Stimulated activated CD4-positive, alpha-beta T cell treated with anti-CD3 and anti-CD28 coated beads, Interleukin-1b, Interleukin-23, amount 100 ng/mL, for 1 hour (primary cell): ENCODE data around the gene ADGRL2.

Experiments
- DNase-seq, 2 donors: peaks; one replicate each; pipeline ENCODE4 v3.0.0-alpha.2; 2020; ENCODE audit warnings: low read depth in 2 of 2

Gene ADGRL2

DNA sequence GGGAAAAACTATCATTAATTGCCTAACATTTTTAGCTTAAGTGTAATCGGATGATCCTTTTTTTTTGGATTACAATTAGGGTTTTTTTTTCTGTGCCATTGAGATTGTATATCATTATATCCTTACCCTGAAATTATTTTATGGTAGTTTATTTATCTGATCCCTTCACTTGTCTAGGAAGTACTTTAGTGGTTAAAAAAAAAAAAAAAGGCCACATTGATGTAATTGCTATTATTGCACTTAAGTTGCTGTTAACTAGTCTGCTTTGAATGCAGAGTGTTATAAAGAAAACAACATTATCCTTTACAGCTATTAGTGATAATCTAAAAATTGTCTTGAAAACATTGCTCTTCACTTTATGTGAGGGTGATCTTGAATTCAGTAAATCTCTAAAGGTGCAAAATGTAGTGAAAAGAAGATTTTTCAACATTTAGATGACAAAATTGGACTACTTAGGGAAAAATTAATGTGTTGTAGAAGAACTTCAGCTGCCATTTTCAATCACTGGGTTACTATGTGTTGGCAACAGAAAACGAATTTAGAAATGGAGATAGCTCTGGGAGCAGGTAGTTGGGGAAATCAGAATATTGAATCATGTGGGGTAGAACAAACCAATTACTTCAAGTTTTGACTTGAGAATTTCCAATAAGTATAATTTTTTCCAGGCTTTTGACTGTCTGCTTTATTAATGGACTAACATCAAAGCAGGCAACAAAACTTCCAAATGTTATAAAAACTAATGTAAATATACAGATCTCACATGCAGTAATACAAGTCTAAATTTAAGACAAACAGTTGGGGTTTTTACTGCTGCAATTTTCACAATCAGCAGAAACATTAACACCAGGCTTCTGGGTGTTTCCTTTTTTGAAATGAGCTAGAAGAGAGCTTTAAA is 5.0 kb downstream of the ADGRL2 start:
- DNase-seq, result no peak

DNA sequence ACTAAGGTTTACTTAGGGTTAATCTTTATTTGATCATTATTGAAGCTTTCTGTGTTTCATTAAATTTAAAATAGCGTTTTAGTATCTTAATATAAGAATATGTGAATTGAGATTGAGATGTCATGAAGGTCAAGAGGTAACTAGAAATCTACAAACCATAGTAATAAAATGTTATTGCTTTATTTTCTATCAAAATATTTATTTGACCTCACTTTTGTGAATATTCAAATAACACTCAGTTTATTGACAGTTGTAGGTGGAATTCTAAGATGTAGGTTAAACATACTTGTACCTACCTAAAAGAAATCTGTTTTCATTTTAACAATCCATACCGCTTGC is 5.7 kb downstream of the ADGRL2 start:
- no peak for DNase-seq

DNA sequence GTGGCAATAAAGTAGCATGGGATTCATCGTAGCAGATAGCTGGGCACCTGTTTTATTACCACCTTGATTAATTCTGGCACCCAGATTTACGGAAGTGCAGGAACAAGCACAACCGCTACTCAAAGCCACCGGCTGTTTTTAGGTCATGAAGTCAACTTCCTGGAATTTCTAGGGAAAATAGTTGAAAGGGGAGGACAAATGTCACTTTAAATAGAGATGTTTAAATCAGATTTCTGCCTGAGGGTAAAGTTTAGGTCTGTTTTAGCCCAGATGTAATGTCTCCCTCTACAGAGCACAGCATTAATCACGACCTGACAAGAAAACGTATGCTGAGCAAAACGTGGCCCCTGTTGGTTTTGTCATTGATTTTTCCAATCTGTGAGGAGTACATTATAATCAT is 8.0 kb downstream of the ADGRL2 start:
- no peak for DNase-seq

DNA sequence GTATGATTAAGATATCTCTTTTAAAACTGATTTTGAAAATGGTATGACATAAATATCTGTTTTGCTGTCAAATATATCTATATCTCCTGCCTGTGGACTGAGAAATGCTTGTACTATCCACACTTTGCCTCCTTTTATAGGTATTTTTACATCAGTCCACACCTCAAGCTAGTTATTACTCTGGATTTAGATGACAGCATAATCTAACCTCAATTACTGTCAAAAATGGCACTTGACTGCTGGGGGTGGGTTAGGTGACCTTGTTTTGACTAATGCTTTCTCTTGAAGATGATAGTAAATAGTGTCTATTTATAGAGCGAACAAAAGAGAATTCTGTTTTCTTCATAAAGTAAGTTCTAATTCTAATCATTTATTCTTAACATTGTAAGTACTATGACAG is 9.1 kb downstream of the ADGRL2 start:
- no peak for DNase-seq

DNA sequence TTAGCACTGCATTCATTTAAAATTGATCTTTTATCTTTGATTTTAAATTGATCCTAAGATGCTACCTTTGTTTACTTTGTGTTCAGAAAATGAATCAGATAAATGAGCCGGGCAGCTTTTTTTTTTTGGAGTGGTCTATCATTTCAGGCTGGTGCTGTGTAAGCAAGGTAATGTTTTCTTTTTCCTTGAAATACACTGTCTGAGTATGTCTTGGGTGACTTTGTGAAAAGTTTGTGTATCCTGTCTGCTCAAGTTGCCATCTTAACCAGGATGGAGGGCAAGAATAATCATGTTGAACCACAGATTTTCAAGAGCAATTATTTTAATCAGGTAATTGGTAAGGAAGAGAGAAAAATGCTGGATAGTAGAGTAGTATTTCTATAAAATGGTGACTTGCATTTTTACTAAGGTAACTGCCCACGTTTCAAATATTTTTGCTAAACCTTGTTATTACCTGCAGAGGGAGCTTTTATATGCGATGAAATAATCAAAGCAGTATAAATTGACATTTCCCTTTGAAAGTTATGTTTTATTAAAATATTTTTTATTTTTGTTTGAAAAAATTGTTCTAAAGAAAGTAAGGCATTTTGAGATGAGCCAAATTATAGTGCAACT is 11.1 kb downstream of the ADGRL2 start:
- no peak for DNase-seq

DNA sequence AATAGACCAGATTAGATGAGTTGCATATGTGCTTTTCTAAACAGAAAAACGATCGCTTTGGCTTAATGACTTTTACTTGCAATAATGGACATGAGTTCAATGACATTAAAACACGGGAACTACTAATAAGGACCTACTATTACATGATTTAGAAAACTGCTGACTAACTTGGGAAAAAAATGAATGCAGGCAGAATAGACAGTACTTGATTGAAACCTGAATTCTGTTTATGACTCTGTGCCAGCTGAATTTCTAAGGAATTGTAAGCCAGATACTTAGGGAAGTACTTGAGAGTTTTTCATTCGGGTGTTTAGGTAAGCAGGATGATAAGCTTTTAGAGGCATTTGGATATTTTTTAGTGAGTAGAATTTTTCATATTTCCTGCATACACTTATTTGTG is 12.0 kb downstream of the ADGRL2 start:
- DNase-seq, result no peak

DNA sequence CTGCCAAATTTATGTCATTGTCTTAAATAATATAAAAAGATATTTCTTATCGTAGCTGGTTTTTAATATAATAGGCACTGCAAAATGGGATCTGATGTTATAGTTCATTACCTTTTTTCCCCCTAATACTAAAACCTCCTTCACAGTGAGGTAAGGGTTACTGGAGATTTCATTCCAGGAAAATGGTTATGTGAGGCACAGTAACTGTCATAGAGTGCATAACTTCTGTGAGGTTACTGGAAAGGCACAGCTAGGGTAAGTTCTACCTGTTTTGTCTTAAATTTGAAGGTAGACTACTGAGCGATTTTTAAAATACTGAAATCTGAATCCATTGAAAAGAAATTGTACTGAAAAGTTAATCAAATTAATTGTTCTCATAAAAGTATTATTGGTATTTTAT is 13.0 kb downstream of the ADGRL2 start:
- no peak for DNase-seq

DNA sequence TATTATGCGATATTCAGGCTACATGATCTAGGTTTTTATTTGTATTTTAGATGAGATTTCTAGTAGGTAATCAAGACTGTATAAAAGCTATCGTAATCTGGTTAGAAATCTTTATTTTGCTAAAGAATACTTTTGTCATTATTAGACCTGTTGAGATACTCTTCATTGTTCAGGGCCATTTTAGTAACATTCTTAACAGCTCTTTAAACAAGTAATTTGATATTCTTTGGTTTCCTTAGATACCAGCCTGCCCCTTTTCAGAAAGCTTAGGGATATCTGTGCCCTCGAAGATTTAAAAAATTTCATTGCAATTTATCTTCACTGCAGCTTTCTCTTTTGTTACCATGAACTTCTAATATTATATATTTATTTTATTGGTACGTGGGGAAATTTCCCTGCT is 18.9 kb downstream of the ADGRL2 start:
- DNase-seq, result no peak

DNA sequence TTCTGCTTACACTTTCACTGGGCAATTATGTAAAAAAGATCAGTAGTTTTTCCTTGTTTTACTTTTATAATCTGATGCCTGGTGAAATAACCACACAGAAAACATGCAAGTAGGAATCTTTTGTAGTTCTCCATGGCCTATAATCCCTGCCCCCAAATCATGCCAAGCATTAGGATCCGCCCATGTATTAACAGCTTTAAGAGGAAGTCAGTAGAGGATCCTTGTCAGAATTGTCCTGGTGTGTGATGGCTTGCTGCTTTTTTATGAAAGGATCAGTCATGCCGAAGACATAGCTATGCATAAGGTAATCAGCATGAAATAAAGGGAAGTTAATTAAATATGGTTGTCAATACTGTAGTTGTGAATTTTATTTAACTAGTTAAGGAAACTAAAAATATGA is 20.0 kb downstream of the ADGRL2 start:
- no peak for DNase-seq

DNA sequence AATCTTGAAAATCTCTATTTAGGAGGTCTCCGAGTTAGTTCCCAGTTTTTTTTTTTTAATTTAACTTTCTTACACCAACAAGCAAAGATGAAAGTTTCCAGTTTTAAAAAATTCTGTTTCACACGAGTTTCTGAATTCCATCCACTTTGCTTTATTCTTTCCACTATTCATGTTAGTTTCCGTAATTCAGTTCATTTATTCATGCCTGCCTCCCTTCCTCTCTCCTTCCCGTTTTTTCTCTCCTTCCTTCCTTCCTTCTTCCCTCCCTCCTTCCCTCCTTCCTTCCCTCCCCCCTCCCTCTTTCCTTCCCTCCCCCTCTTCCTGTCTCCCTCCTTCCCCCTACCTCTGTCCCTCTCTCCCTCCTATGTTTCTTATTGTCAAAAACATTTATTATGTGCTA is 22.3 kb downstream of the ADGRL2 start:
- no peak for DNase-seq

DNA sequence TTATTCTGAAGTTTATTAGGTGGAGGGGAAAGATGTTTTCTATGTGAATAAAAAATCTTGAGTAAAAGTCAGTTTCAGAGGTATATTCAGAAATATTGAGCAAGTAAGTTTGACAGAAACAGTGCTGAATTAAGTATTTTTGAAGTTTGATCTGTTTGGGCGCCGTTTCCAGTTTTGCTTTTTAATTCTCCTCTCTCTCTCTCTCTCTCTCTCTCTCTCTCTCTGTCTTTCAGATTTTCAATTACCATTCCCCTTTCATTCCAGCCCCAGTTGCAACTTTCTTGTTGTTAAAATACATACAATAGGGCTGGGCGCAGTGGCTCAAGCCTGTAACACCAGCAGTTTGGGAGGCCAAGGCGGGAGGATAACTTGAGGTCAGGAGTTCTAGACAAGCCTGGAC is 24.0 kb downstream of the ADGRL2 start:
- no peak for DNase-seq

DNA sequence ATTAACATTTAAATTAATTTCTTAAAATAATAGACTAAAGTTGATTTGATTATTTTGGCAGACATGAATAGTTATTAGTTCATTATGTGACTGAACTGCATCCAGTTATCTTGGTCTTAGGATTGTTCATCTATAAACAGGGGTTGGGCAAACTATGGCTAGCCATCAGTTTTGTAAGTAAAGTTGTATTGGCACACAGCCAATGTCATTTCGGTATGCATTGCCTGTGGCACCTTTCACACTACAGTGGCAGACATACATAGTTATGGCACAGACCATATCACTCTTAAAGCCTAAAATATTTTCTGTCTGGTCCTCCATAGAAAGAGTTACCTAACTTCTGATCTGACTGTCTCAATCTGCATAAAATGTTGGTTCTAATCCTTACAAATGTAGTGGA is 27.2 kb downstream of the ADGRL2 start:
- no peak for DNase-seq

DNA sequence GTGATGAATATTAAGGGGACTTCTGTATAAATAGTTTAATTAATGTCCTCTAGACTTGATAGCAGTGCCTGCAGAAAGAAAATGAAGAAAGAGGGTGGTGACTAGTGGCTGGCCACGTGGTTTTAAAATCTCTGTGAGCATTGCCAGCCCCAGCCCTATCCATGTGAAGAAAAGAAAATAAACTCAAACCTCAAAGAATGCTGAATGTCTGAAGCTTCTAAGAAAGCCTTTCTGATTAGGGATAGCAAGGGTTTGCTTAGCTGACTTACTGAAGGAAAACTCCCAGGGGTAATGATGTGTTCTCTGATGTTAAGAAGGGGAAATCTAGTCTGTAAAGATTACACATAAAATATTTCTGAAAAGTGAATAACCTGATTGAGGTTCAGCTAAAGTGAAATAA is 31.8 kb downstream of the ADGRL2 start:
- DNase-seq, result no peak

DNA sequence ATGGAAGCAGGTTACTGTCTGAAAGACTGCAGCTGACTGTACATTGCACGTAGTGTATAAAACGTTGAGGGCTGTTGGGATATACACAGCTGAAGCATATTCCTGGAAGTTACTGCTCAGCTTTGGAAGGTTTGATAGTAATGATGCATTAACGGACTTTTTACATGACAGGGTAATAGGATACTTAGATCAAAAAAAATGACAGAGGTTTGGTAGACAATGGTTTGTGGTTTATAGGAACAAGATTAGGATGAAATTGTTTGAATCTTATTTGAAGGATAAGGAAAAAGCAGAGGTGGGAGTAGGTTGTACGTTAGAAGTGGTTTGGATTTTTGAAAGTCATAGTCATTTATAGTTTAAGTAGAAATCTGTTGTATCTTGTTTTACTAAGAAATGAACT is 33.0 kb downstream of the ADGRL2 start:
- DNase-seq, result no peak

DNA sequence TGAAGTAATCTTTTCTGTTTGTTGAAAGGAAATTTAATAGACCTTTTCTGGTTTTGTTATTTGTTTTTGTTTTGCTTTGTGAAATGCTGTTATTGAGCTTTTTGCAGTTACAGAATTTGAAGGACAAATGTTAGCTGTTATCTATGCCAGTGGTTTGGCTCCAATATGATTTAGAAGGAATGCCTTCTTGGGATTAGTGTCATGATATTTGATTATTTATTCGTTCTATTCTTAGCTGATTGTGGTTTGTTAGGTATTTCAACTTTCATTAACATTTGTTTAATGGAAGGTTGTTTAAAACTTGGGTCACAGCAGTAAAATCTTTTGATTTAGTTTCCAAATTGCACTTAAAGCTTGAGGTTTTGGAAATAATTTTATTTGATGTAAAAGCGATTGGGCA is 33.5 kb downstream of the ADGRL2 start:
- no peak for DNase-seq

DNA sequence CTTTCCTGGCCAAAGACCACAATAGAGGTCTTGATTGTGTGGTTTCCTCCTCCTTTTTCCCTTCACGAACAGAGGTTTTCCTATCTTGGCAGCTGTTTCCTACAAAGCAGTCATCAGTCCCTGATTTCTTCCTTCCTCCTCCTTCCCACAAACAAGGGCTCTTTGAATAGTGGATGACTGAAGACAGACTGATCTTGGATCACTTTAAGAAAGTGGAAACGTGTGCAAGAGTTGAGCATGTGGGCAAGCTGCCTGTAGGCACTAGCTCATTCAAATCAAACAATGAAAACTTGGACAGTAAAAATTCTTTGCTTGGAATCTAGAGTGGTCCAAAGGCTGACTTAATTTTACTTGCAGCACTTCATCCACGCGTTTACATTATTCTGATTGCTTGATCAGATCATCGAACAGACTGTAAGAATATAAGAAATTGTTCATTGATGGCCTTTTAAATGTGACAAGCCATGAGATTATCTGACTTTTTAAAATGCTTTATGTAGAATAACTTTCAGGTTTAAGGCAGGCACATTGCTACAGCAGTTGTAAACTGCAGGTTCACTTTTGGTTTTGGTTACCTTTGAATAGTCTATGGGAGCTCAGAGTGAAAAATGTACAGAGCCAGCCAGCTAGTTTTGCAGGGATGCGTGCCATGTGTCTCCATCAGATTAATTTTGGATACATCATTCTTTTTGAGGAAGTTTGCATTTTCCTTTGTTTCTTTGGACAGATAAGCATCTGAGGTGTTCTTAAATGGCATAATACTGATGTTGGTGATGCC is 34.4 kb downstream of the ADGRL2 start:
- no peak for DNase-seq

DNA sequence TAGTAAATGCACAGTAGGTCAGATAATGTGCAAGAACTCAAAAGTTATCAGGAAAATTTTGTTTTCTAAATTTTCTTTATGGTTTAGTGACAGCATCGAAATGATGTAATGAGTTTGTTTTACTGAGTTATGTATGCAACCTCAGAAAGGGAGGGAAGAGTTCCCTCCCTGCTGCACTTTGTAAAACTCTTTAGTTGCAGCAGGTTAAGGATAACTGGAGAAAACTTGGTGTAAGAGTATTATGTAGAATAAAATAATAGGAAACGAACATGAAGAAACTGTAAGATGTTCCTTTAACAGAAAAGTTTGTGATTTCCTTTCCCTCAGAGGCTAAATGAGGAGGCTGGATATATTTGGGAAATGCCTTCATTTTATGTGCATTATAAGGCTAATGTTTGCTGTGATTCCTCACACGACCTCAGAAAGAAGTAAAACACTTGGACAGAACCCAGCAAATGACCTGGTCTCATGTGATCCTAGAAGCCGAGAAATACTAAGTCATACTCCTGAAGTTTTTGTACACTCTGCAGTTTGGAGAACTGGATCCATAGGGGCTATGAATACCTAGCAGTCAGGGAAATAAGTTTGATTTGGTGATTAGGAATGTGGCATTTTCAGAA is 35.4 kb downstream of the ADGRL2 start:
- no peak for DNase-seq

DNA sequence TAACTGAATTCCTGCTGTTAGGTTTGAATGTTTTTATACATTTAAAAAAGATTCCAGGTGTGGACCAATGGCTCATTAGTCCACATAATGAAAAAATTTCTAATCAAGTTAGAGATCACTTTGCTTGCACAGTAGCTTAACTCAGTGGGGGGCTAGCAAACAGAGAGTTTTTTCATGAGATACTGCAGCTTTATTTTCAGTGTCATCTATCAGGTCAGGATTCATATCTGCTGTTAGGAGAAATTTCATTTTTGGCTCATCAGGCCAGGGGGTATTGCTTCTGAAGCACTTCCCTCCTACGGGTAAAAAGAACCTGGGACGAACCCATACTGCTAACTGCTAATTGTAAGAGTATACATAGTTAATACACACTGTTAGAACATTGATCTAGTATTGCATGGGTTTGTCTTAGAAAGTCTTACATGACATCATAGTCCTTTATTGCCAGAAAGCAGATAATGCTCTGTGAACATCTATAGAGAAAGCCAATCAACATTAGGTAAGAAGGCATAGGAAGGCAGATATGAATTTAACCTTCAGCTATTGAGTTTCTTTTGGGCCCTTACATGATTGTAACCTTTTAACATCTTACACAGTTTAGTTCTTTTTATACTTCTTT is 38.0 kb downstream of the ADGRL2 start:
- no peak for DNase-seq

DNA sequence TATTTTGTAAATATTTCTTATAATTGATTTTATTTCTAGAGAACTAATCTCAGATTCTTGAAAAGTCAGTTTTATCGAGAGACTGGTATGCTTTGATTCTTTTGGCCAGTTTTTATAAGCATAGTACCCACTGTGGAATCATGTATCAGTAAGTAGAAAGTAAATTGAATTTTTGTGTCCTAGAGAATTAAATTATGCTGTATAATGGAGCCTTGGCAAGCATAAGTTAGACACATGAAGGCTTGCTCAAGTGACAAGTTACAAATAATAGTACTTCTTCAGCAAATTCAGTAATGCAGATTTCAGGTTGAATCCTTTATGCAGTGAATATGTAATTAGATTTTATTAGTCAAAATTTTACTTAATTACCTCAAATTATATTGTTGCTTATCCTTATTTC is 40.1 kb downstream of the ADGRL2 start:
- no peak for DNase-seq

DNA sequence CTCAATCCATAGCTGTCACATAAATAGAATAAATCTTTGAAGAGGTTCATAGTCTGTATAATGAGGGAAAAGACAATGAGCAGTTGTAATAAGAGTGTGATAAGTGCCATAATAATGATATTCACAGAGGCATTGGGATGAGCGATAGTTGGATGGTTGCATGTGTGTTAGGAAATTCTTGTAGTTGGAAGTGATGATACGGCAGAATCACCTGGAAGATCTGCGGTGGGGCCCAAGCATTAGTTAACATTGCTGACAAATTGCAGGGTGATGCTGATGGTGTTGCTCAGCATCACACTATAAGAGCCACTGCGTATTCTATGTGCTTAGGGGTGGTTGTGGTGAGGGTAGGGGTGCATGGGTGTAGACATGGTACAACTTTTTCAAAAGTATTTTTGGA is 41.1 kb downstream of the ADGRL2 start:
- no peak for DNase-seq

DNA sequence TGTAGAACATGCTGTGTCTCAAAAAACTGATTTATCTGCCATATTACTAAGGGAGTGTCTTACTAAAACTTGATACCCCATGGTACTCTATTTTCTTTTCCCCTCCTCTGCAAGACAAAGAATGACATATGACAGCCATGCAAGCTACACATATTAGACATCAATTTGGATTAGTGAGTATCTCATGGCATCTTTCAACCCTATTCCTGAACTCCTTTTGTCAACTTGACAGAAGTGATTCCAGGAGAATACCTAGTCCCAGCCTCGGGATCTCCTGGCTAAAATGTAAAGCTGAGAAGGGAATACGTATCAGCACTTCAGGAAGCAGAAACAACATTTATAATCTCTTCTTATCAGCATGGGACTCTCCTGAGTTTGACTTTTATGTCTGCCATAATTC is 43.7 kb downstream of the ADGRL2 start:
- no peak for DNase-seq

DNA sequence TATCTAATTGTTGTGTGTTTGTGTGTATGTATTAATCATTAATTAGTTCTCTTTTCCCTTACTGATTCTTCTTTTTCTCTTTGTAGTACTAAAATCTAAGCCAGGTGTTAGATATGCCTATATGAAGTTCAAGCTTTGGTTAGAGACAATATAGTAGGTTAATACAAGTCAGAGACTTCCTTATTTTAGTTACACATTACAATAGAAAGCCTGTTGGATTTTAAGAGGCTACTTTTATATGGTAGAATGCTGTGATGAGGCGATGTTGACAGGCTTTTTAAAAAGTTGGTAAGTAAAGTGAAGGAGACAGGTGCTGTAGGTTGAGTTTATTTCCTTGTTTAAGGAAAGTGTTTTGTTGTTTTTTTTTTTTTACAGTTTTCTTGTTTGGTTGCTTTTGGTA is 45.9 kb downstream of the ADGRL2 start:
- no peak for DNase-seq
